ENCODE data around the gene NATD1. TPM values are rescaled to one million over a fixed set of nuclear protein-coding genes. Genes with fewer than 3 reads are reported as not detected.

Gene NATD1
- total RNA-seq, 1 donor from 2014 or later, result 15.7 TPM

GRCh38 chr17:21268596-21269188, 15.5 kb upstream of the NATD1 start:
- no peak for TF ChIP-seq CTCF (IDR thresholded peaks at IDR 0.05)
- Histone ChIP-seq H3K9me3 (no peaks in the 10 kb centered on the region), H3K4me3 (no peak overlapping the region), H3K36me3 (no peaks in the 10 kb centered on the region), H3K4me1 (no peaks in the 10 kb centered on the region), H3K27ac (peak overlapping the region; percentile 46), H3K27me3 (ENCODE audit: low read depth) (no peaks in the 10 kb centered on the region)
- no peak for ATAC-seq
- intact Hi-C loops (cut with DNase I), result no loop called here
- DNase-seq, result no peak

- H3K9me3 ChIP-seq, result no peaks in the 10 kb centered on the region
- no peaks in the 10 kb centered on the region for H3K36me3 ChIP-seq
- H3K4me1 ChIP-seq, result no peaks in the 10 kb centered on the region
- DNase-seq (no peak), ATAC-seq (no peak)
- no peaks in the 10 kb centered on the region for H3K27me3 ChIP-seq (ENCODE audit: low read depth)
- no peak overlapping the region for H3K27ac ChIP-seq
- TF ChIP-seq CTCF (IDR thresholded peaks at IDR 0.05), result no peak
- intact Hi-C loops (cut with DNase I), result no loop called here
- H3K4me3 ChIP-seq, result no peak overlapping the region
These were observed 10.2 kb upstream of the NATD1 start for GRCh38 chr17:21263376-21263775.

GRCh38 chr17:21262259-21262993, 9.2 kb upstream of the NATD1 start:
- no peak for TF ChIP-seq CTCF (IDR thresholded peaks at IDR 0.05)

GRCh38 chr17:21258593-21258992, 5.4 kb upstream of the NATD1 start:
- Histone ChIP-seq H3K27ac (no peak overlapping the region), H3K27me3 (ENCODE audit: low read depth) (no peaks in the 10 kb centered on the region), H3K4me1 (peaks cover 9% of the 10 kb centered on the region), H3K4me3 (no peak overlapping the region), H3K9me3 (no peaks in the 10 kb centered on the region), H3K36me3 (no peaks in the 10 kb centered on the region)
- no peak for TF ChIP-seq CTCF (IDR thresholded peaks at IDR 0.05)
- intact Hi-C loops (cut with DNase I), result no loop called here
- ATAC-seq (no peak), DNase-seq (no peak)

More at GRCh38 chr17:21262259-21262993, 9.2 kb upstream of the NATD1 start:
- no peaks in the 10 kb centered on the region for H3K9me3 ChIP-seq
- intact Hi-C loops (cut with DNase I), result no loop called here
- no peak for DNase-seq
- no peak overlapping the region for H3K27ac ChIP-seq
- H3K27me3 ChIP-seq (ENCODE audit: low read depth), result no peaks in the 10 kb centered on the region
- no peak overlapping the region for H3K4me3 ChIP-seq
- H3K4me1 ChIP-seq, result no peaks in the 10 kb centered on the region
- no peak for ATAC-seq
- H3K36me3 ChIP-seq, result no peaks in the 10 kb centered on the region

- peak; percentile 34 to 55 for ATAC-seq
- intact Hi-C loops (cut with DNase I), result no loop called here
These were observed 634 bp upstream of the NATD1 start for GRCh38 chr17:21253646-21254441.

More at GRCh38 chr17:21253646-21254441, 634 bp upstream of the NATD1 start:
- H3K9me3 ChIP-seq, result no peaks in the 10 kb centered on the region
- peaks cover 37% of the 10 kb centered on the region for H3K4me1 ChIP-seq
- H3K36me3 ChIP-seq, result no peaks in the 10 kb centered on the region
- H3K27me3 ChIP-seq (ENCODE audit: low read depth), result no peaks in the 10 kb centered on the region
- peak overlapping the region; percentile 64 for H3K4me3 ChIP-seq
- H3K27ac ChIP-seq, result peak overlapping the region; percentile 68
- no peak for TF ChIP-seq CTCF (IDR thresholded peaks at IDR 0.05)
- no peak for DNase-seq

Measured in lower lobe of right lung (tissue), 2 donors.